Measurements from ENCODE around the gene CYTH1.

CYTH1 gene

GRCh38 chr17:78781893-78782304 lies at the start of gene CYTH1:
Gene CYTH1 (minus strand): TSS chr17:78782273. CDS start chr17:78782223, 50 bp downstream.
- no peak for DNase-seq

DNA sequence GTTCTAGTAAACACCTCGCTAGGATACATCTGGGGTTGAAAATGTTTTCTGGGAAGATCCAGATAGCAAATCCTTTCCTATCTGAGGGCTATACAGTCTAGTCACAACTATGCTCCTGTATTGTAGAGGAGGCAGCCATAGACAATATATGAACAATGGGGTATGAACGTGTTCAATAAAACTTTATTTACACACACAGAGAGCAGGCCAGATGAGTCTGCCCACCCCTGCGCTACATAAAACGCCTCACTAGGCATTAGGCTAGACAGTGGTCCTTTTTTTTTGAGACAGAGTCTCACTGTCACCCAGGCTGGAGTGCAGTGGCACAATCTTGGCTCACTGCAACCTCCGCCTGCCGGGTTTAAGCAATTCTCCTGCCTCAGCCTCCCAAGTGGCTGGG lies 47.4 kb upstream of the CYTH1 start:
- DNase-seq: no peak

DNA sequence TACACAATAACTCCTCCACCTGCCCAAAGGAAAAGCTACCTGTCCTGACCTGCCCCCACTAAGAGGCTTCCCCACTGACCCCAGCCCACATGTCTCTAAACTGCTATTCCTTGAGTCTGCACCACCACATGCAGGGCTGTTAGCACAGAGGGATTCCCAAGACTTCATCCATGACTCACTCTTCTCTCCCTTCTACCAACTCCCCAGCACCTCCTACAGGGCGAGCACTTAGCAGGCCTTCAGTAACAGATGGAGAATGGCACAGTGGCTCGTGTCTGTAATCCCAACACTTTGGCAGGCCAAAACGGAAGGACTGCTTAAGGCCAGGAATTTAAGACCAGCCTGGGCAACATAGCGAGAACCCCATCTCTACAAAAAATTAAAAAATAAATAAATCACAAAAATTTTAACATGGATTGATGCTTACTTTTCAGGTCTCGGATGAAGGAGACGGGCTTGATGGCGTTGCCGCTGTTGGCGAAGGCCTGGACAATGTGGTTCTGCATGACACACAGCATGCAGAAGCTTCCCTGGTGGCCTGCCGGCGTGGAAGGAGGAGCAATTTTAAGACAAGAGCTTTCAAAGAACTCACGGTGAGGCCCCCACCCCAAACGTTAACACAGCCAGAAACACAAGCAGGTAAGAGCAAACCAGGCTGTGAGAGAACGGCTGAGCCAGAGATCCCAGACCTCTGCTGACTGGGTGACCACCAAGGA lies 46.6 kb upstream of the CYTH1 start:
- DNase-seq: peak; percentile 49

GRCh38 chr17:78826836-78827509 lies 44.9 kb upstream of the CYTH1 start:
- DNase-seq: peak; percentile 78

- no peak for DNase-seq
Observed at GRCh38 chr17:78826421-78826820, 44.3 kb upstream of the CYTH1 start.

DNA sequence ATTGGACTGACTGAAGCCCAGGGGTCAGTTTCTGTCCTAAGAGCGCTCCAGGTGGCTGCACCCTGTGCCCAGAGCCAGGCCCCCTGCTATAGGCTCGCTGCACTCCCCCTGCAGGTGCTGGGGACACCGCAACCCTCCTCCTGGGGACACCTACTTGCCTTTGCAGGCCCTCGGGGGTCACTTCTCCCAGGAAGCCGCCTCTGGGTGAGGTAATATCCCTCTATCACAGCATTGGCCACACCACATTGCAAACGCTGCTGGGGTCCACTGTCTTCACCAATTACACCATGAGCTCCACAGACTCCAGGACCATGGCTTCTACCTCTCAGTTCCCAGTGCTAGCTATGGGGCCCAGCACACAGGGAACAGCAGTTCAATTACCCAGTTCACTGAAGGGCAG lies 43.6 kb upstream of the CYTH1 start:
- DNase-seq: no peak

- DNase-seq: no peak
Observed at GRCh38 chr17:78824240-78824639, 42.2 kb upstream of the CYTH1 start.

DNA sequence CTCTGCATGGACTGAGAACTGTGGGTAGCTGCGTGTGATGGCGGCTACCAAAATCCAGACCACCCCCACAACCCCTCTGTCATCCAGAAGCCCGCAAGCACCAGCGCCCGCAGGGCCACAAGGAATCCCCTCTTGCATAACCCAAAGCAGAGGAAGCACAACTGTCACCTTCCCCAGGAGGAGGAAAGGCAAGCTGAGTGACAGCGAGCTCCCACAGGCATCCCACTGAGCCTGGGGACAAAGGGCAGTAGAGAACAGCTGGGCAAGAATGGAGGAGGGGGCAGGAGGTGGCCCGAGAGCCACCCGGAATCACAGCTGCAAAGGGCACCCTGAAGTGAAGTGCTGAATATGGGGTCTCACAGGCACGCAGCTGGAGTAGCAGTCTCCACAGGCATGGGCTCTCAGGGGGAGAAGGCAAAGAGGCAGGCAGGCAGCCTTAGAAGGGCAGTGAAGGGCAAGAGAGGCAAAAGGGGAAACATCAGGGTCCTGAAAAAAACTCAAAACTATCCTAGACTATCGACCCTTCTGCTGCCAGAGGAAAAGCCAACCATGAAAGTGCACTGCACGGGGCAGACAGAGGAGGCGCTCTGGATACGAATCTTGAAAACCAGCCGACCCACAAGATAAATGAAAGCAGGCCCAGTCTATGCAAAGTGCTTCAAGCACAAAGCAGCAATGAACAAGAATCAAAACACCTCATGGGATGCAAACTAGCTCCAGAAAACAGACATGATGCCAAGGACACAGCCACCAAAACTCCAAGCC lies 41.4 kb upstream of the CYTH1 start:
- no peak for DNase-seq

DNA sequence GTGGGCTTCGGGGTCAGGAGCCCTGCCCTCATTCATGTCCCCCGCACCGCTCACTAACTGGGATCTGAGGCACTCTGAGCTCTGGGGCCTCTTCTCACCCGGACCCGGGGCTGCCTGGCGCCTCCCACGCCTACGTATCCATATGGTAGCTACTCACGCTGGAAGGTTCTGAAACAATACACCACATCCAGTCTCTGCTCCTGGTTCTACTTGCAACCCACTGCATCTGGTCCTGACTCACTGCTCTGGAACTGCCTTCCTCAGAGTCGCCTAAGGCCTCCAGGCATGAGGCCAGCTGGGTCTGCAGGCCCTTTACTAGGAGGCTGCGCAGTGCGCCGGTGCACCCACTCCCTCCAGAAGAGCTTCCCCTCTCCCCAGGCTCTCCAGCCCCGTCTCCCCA lies 40.5 kb upstream of the CYTH1 start:
- no peak for DNase-seq

- DNase-seq: no peak
Observed at GRCh38 chr17:78821961-78822360, 39.9 kb upstream of the CYTH1 start.

DNA sequence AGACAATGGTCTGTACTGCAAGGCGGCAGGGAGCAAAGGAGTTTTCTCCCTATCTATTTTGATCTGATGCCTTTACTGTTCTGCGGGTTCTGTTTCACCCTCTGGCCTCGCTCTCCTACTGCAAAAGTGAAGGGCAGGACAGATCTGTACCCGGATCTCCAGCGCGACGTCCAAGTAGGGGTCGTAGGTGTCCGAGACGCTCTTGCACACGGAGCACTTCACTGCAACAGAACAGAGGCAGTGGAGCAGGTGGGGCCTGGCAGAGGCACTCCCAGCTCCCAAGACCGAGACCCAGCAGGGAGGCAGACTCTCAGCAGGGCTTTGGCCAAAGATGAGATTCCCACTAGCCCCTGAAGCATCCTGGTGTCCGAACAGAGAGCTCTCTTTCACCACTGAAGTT lies 38.8 kb upstream of the CYTH1 start:
- no peak for DNase-seq

GRCh38 chr17:78819806-78820792 lies 38.0 kb upstream of the CYTH1 start:
- no peak for DNase-seq

GRCh38 chr17:78819402-78819801 lies 37.3 kb upstream of the CYTH1 start:
- DNase-seq: no peak

DNA sequence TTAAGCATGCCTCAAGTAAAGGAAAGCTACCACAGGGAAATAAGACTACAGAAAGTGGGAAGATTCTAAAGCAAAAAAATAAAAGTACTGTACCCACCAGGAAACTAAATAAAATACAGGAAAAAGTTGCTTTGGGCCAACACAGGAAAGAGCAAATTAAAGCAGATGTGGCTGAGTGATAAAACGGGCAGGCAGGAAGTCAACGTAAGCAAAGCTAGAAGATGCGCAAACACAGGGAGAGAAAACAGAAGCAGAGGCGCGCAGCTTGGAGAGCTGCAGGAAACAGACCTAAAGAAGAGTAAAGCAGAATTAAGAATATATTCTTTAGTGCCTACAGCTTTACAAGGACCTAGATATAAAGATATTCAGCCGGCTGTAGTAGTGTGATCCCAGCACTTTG lies 36.9 kb upstream of the CYTH1 start:
- DNase-seq: peak; percentile 86

- DNase-seq: no peak
Observed at GRCh38 chr17:78818152-78818846, 36.2 kb upstream of the CYTH1 start.

DNA sequence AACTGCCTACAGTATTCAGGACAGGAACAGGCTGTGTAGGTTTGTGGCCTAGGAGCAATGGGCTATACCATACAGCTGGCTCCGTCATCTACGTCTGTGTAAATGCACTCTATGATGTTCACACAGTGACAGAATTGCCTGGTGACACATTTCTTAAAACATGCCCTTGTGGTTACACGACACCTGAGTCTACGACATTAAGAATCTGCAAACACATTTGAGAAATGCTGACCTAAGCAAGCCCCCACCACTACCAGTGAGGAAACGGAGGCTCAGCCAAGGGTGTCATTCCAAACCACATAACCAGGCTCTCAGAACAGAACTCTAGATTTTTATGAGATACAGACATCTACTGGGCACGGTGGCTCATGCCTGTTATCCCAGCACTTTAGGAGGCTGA lies 35.0 kb upstream of the CYTH1 start:
- no peak for DNase-seq

- DNase-seq: no peak
Observed at GRCh38 chr17:78815696-78816095, 33.6 kb upstream of the CYTH1 start.

DNA sequence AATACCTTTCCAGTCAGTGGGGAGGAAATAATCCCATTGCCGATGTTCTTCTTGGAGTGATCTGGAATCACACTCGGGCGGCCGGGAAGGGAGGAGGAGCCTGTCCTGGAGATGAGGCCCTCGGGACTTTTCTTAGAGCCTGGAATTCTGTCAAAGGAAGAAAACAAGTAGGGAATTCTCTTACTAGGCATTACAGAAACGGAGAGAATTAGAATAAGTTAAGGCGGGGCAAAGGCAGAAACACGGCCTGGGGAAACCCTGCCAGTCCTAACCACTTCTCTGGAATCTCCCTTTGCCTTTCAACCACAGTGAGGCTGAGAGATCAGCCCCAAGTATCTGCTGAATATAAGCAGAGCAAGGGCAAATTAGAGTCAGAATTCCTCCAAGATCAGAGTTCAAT lies 30.8 kb upstream of the CYTH1 start:
- DNase-seq: no peak

GRCh38 chr17:78808163-78808562 lies 26.1 kb upstream of the CYTH1 start:
- no peak for DNase-seq

DNA sequence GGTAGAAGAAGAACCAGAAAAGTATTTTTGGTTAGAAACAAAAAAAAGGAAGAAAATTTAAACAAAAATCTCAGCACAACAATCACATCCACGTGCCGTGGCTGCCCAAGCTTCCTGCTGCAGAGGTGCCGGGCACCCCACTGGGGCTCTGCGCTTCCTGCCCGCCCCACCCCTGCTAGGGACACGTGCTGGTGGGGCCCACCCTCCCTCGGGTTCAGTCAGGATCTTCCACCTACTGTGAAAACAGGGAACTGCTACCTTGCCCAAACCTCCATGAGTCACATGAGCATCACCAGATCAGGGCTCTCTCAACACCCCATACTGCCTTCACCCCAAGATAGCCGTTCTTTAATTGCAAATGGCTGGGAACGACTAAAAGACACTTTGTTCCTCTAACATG lies 24.4 kb upstream of the CYTH1 start:
- no peak for DNase-seq

DNA sequence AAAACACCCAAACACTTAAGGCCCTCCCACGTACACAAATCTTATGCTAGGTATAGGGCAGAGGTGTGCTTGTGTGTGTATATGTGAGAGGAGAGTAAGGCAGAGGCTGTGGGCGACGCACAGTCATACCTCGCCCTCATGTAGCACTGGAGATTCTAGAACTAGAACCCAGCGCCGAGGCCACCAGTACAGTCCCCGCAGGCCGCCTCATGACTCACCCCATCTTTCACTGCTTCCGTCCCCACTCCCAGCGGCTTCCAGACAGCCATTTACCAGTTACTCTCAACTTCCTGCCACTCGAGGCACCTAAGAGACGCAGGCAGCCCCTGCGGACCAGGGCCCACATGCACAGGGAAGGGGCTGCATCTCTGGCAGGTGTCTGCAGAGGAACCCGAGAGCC lies 23.2 kb upstream of the CYTH1 start:
- no peak for DNase-seq

GRCh38 chr17:78804777-78805176 lies 22.7 kb upstream of the CYTH1 start:
- DNase-seq: no peak
